Measurements from ENCODE around the gene KCNIP1. TPM values are rescaled to one million over a fixed set of nuclear protein-coding genes. Genes with fewer than 3 reads are reported as not detected.
"Not testable (repeated sequence)": the region's sequence is repeated elsewhere in the genome, so short reads cannot be mapped to it uniquely, and the experiment has no call there.

Gene KCNIP1
- polyA plus RNA-seq, 1 donor (not counting 4 experiments of a cell fraction or from before 2014, with no cell fraction given), result not detected

DNA sequence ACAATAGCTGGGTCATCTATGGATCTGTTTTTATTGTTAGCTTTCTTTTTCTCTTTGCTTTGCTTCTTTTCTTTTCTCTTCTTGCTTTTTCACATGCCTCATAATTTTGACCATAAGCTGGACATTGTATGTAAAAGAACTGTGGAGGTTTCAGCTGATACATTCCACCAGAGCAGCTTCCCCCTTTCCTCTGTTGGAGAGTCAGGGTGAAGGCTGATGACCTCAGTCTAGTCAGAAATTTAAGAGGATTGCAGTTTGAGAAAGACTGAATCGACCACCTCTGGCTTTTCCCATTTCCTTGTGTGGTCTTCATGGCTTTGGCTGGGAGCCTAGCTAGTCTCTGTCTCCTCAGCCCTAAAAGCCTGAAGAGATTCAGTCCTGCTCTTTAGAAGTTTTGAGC, 42.0 kb downstream of the KCNIP1 start:
- H2AFZ ChIP-seq (ENCODE audit: control insufficient read depth, low read length), result no peak overlapping the region
- no peaks in the 10 kb centered on the region for H3K79me2 ChIP-seq (ENCODE audit: control insufficient read depth, insufficient read depth, low read length)
- H3K36me3 ChIP-seq (ENCODE audit: control insufficient read depth in 2 of 2, extremely low read depth in 1 of 2, insufficient read depth in 2 of 2, low read length in 2 of 2), result no peaks in the 10 kb centered on the region
- H3K4me3 ChIP-seq (ENCODE audit: control insufficient read depth in 2 of 3, extremely low read depth in 1 of 3, insufficient read depth in 2 of 3, low read depth in 1 of 3, low read length in 3 of 3), result no peak overlapping the region
- no peaks in the 10 kb centered on the region for H4K20me1 ChIP-seq (ENCODE audit: control insufficient read depth, extremely low read depth, insufficient read depth, low read length)
- H3K9me3 ChIP-seq (ENCODE audit: control insufficient read depth, low read depth, low read length), result no peaks in the 10 kb centered on the region
- no peak for FAIRE-seq
- H3K4me2 ChIP-seq (ENCODE audit: control insufficient read depth, extremely low read depth, insufficient read depth, low read depth, low read length), result no peak overlapping the region
- dilution Hi-C loops (cut with MboI; ENCODE audit: extremely low pct_ligation_motif_present, low sequenced_read_pairs), result no loop called here
- H3K9me1 ChIP-seq (ENCODE audit: control insufficient read depth, extremely low read depth, insufficient read depth, low read length), result no peaks in the 10 kb centered on the region
- H3K27me3 ChIP-seq (ENCODE audit: control insufficient read depth, extremely low read depth, insufficient read depth, low read length), result no peaks in the 10 kb centered on the region
- no peaks in the 10 kb centered on the region for H3K4me1 ChIP-seq (ENCODE audit: control insufficient read depth, extremely low read depth, insufficient read depth, low read length)
- no peak overlapping the region for H3K27ac ChIP-seq (ENCODE audit: control insufficient read depth, insufficient read depth, low read length)
- TF ChIP-seq, protein P1, sequence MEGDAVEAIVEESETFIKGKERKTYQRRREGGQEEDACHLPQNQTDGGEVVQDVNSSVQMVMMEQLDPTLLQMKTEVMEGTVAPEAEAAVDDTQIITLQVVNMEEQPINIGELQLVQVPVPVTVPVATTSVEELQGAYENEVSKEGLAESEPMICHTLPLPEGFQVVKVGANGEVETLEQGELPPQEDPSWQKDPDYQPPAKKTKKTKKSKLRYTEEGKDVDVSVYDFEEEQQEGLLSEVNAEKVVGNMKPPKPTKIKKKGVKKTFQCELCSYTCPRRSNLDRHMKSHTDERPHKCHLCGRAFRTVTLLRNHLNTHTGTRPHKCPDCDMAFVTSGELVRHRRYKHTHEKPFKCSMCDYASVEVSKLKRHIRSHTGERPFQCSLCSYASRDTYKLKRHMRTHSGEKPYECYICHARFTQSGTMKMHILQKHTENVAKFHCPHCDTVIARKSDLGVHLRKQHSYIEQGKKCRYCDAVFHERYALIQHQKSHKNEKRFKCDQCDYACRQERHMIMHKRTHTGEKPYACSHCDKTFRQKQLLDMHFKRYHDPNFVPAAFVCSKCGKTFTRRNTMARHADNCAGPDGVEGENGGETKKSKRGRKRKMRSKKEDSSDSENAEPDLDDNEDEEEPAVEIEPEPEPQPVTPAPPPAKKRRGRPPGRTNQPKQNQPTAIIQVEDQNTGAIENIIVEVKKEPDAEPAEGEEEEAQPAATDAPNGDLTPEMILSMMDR (optimal IDR thresholded peaks at IDR 0.05 in 1 of 3, IDR thresholded peaks at IDR 0.05 in 1 of 3, conservative IDR thresholded peaks at IDR 0.05 in 1 of 3; ENCODE audit: extremely low read depth in 1 of 3, insufficient read depth in 2 of 3, low read length in 3 of 3), result no peak
- no peak for TF ChIP-seq EZH2 (IDR thresholded peaks at IDR 0.05; ENCODE audit: low read length)
- H3K9ac ChIP-seq (ENCODE audit: control insufficient read depth, extremely low read depth, insufficient read depth, low read length), result no peak overlapping the region
- no peak for DNase-seq (ENCODE audit: low read depth, low spot score)

DNA sequence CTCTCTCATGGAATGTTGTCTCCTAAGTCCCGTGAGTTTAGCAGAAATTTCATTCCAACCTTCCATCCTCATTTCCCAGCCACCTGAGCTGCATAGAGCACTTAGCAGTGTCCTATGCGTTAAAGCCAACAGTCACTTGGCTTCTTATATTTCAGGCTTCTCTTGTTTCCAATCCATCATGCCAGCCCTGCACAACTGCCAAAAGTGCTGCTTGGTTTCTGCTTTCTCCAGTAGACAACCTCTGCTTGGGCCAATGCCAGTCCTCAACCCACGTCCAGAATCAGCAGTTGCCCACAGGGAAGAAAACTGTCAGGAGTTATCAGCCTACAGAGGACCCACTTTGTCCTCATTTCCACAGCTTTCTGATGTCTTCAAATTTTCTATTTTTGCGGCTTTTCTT, 42.5 kb downstream of the KCNIP1 start:
- no peak for FAIRE-seq
- Histone ChIP-seq H3K9me1 (ENCODE audit: control insufficient read depth, extremely low read depth, insufficient read depth, low read length) (no peaks in the 10 kb centered on the region), H3K4me2 (ENCODE audit: control insufficient read depth, extremely low read depth, insufficient read depth, low read depth, low read length) (no peak overlapping the region), H3K27me3 (ENCODE audit: control insufficient read depth, extremely low read depth, insufficient read depth, low read length) (no peaks in the 10 kb centered on the region), H4K20me1 (ENCODE audit: control insufficient read depth, extremely low read depth, insufficient read depth, low read length) (no peaks in the 10 kb centered on the region), H3K9me3 (ENCODE audit: control insufficient read depth, low read depth, low read length) (no peaks in the 10 kb centered on the region), H3K79me2 (ENCODE audit: control insufficient read depth, insufficient read depth, low read length) (no peaks in the 10 kb centered on the region), H3K9ac (ENCODE audit: control insufficient read depth, extremely low read depth, insufficient read depth, low read length) (no peak overlapping the region), H3K4me1 (ENCODE audit: control insufficient read depth, extremely low read depth, insufficient read depth, low read length) (no peaks in the 10 kb centered on the region), H3K36me3 (ENCODE audit: control insufficient read depth in 2 of 2, extremely low read depth in 1 of 2, insufficient read depth in 2 of 2, low read length in 2 of 2) (no peaks in the 10 kb centered on the region), H3K4me3 (ENCODE audit: control insufficient read depth in 2 of 3, extremely low read depth in 1 of 3, insufficient read depth in 2 of 3, low read depth in 1 of 3, low read length in 3 of 3) (no peak overlapping the region), H3K27ac (ENCODE audit: control insufficient read depth, insufficient read depth, low read length) (no peak overlapping the region), H2AFZ (ENCODE audit: control insufficient read depth, low read length) (no peak overlapping the region)
- no peak for TF ChIP-seq EZH2 (IDR thresholded peaks at IDR 0.05; ENCODE audit: low read length)
- TF ChIP-seq, protein P1 (optimal IDR thresholded peaks at IDR 0.05 in 1 of 3, IDR thresholded peaks at IDR 0.05 in 1 of 3, conservative IDR thresholded peaks at IDR 0.05 in 1 of 3; ENCODE audit: extremely low read depth in 1 of 3, insufficient read depth in 2 of 3, low read length in 3 of 3), result no peak
- dilution Hi-C loops (cut with MboI; ENCODE audit: extremely low pct_ligation_motif_present, low sequenced_read_pairs), result no loop called here
- DNase-seq (ENCODE audit: low read depth, low spot score), result no peak

DNA sequence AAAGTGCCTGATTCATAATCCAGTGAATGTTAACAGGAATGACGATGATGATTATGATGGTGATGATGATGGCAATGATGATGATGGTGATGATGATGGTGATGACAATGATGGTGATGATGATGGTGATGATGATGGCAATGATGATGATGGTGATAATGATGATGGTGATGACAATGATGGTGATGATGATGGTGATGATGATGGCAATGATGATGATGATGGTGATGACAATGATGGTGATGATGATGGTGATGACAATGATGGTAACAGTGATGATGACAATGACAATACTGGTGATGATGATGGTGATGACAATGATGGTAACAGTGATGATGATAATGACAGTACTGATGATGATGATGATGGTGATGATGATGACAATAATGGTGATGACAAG, 46.6 kb downstream of the KCNIP1 start:
- H4K20me1 ChIP-seq (ENCODE audit: control insufficient read depth, extremely low read depth, insufficient read depth, low read length); dilution Hi-C loops (cut with MboI; ENCODE audit: extremely low pct_ligation_motif_present, low sequenced_read_pairs); H3K9me3 ChIP-seq (ENCODE audit: control insufficient read depth, low read depth, low read length); H3K4me2 ChIP-seq (ENCODE audit: control insufficient read depth, extremely low read depth, insufficient read depth, low read depth, low read length); FAIRE-seq; DNase-seq (ENCODE audit: low read depth, low spot score); H3K27ac ChIP-seq (ENCODE audit: control insufficient read depth, insufficient read depth, low read length); H3K9me1 ChIP-seq (ENCODE audit: control insufficient read depth, extremely low read depth, insufficient read depth, low read length); H2AFZ ChIP-seq (ENCODE audit: control insufficient read depth, low read length); H3K4me3 ChIP-seq (ENCODE audit: control insufficient read depth in 2 of 3, extremely low read depth in 1 of 3, insufficient read depth in 2 of 3, low read depth in 1 of 3, low read length in 3 of 3); H3K4me1 ChIP-seq (ENCODE audit: control insufficient read depth, extremely low read depth, insufficient read depth, low read length); H3K36me3 ChIP-seq (ENCODE audit: control insufficient read depth in 2 of 2, extremely low read depth in 1 of 2, insufficient read depth in 2 of 2, low read length in 2 of 2); H3K27me3 ChIP-seq (ENCODE audit: control insufficient read depth, extremely low read depth, insufficient read depth, low read length); H3K9ac ChIP-seq (ENCODE audit: control insufficient read depth, extremely low read depth, insufficient read depth, low read length); H3K79me2 ChIP-seq (ENCODE audit: control insufficient read depth, insufficient read depth, low read length): not testable (repeated sequence)

Measured in keratinocyte (primary cell).